HG02759 (cell line): ENCODE measurements around the gene CALCOCO2.
A peak's percentile ranks its signal among the peaks of the same experiment; 100 is the strongest.
"Not testable (repeated sequence)": the region's sequence is repeated elsewhere in the genome, so short reads cannot be mapped to it uniquely, and the experiment has no call there.

ENCODE experiments used
- ATAC-seq: cut with Tn5 transposase; IDR thresholded peaks from one replicate; pipeline ENCODE4 v1.9.1; 2021; ENCODE audit warnings: mild to moderate bottlenecking, moderate library complexity; ENCODE audit not compliant: unreplicated experiment

The CALCOCO2 gene

GRCh38 chr17:48819466-48819865 lies 11.4 kb upstream of the CALCOCO2 start:
- ATAC-seq = no peak

GRCh38 chr17:48820936-48821335 lies 9.9 kb upstream of the CALCOCO2 start:
- ATAC-seq = not testable (repeated sequence)

- no peak for ATAC-seq
Observed at GRCh38 chr17:48825446-48826381, 5.1 kb upstream of the CALCOCO2 start.

GRCh38 chr17:48831549-48831883 lies 681 bp downstream of the CALCOCO2 start:
- ATAC-seq = no peak

- no peak for ATAC-seq
Observed at GRCh38 chr17:48834973-48835372, 4.1 kb downstream of the CALCOCO2 start.

- ATAC-seq = no peak
Observed at GRCh38 chr17:48835971-48836370, 5.1 kb downstream of the CALCOCO2 start.

- not testable (repeated sequence) for ATAC-seq
Observed at GRCh38 chr17:48837458-48837857, 6.6 kb downstream of the CALCOCO2 start.

- ATAC-seq = no peak
Observed at GRCh38 chr17:48840441-48840840, 9.6 kb downstream of the CALCOCO2 start.

- peak; percentile 83 for ATAC-seq
Observed at GRCh38 chr17:48841395-48841831, 10.6 kb downstream of the CALCOCO2 start.

- ATAC-seq = no peak
Observed at GRCh38 chr17:48842746-48843145, 11.9 kb downstream of the CALCOCO2 start.

- no peak for ATAC-seq
Observed at GRCh38 chr17:48843187-48843900, 12.5 kb downstream of the CALCOCO2 start.

- no peak for ATAC-seq
Observed at GRCh38 chr17:48850792-48851323, 20.0 kb downstream of the CALCOCO2 start.

GRCh38 chr17:48854774-48855476 lies 24.1 kb downstream of the CALCOCO2 start:
- no peak for ATAC-seq

- ATAC-seq = no peak
Observed at GRCh38 chr17:48856122-48856821, 25.4 kb downstream of the CALCOCO2 start.

GRCh38 chr17:48860034-48860433 lies 29.2 kb downstream of the CALCOCO2 start:
- no peak for ATAC-seq

GRCh38 chr17:48860456-48860855 lies 29.6 kb downstream of the CALCOCO2 start:
- ATAC-seq = no peak

- no peak for ATAC-seq
Observed at GRCh38 chr17:48868916-48869500, 38.2 kb downstream of the CALCOCO2 start.

GRCh38 chr17:48869821-48870318 lies 39.0 kb downstream of the CALCOCO2 start:
- ATAC-seq = no peak

- ATAC-seq = no peak
Observed at GRCh38 chr17:48871035-48871550, 40.3 kb downstream of the CALCOCO2 start.
